Measurements from ENCODE around the gene DLGAP5.
A peak's percentile ranks its signal among the peaks of the same experiment; 100 is the strongest.

DLGAP5 gene, protein sequence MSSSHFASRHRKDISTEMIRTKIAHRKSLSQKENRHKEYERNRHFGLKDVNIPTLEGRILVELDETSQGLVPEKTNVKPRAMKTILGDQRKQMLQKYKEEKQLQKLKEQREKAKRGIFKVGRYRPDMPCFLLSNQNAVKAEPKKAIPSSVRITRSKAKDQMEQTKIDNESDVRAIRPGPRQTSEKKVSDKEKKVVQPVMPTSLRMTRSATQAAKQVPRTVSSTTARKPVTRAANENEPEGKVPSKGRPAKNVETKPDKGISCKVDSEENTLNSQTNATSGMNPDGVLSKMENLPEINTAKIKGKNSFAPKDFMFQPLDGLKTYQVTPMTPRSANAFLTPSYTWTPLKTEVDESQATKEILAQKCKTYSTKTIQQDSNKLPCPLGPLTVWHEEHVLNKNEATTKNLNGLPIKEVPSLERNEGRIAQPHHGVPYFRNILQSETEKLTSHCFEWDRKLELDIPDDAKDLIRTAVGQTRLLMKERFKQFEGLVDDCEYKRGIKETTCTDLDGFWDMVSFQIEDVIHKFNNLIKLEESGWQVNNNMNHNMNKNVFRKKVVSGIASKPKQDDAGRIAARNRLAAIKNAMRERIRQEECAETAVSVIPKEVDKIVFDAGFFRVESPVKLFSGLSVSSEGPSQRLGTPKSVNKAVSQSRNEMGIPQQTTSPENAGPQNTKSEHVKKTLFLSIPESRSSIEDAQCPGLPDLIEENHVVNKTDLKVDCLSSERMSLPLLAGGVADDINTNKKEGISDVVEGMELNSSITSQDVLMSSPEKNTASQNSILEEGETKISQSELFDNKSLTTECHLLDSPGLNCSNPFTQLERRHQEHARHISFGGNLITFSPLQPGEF

DNA sequence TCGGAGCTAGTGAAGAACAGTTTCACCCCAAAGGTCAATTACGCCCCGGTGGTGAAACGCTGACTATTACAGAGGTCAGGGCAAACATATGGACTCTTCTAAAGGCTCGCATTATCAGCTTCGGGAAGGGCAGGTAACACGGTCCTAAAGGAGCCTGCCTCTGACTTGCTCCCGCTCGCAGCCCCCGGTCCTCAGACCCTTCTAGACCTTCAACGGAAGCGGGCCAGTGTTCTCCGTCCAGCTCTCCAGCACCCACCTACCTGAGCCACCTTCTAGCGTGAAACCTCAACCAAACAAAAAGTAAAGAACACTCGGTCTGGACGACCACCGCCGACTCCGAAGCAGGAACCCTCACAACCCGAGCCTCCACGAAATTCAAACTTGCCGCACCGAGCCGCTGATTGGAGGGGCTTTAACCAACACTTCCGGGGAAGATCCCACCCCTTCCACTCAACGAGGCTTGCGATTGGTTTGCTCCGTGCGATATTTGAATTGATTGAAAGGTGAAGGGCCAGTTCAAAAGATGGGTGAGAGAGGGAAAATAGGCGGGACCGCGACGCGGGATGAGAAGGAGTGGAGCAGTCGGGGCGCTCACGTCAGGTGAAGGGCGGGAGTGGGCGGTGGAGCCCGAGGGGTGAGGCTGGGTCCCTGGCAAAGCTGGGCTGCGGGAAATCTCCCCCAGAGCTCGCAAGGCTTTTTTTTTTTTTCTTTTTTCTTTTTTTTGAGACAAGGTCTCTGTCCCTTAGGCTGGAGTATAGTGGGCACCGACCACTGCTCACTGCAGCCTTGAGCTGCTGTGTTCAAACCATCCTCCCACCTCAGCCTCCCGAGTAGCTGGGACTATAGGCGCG lies at the start of gene DLGAP5:
TSS of gene DLGAP5 (minus strand) at position 383 of the 851 bp plus-strand sequence. CDS start 2,406 bp downstream, outside the sequence.
- DNase-seq (ENCODE audit: low read depth), result peak; percentile 89

DNA sequence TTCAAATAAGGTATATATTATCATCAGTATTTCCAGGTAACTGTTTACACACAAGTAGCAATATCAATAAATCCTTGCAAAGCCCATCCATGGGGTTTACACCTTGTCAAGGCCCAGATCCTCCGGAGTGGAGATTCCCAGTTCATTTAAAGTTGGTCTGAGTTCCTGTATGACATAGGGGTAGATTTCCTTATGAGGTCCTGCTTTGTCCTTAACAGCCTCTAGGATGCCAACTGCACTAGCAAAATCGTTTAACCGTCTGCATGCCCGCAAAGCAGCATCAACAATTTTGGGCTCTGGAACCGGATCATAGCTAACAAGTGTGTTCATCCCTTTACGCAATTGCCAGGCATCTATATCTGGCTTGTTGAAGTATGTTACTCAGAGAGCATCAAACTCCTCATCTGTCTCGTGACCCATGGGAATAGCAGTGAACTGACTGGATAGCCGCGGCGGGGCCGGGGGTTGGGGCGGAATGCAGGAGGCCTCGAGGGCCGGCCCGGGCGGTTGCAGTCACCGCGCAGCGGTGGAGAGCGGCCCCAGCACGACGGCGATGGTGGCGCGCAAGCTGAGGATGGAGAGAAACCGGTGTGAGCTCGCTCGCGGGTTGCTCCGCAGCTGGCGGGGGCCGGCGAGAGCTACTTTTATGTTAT lies 49.3 kb upstream of the DLGAP5 start:
- no peak for DNase-seq (ENCODE audit: low read depth)

DNA sequence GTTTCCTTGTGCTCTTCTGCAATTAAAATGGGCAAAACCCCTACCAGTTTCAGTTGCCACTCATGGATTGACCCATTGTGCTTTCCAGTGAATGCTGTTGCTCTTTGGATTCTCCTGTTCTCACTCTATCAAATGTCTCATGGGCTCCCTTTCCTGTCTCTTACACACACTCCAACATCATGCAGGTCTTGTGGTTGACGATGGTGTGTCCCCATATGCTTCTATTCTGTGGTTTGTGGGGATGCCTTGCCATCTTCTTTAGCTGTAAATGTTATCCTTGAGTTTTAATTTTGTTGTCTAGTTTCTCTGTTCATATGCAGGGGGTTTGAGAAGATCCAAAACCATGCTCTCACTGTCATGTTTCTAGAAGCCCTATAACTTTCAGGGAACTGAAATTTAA lies 47.9 kb upstream of the DLGAP5 start:
- no peak for DNase-seq (ENCODE audit: low read depth)

DNA sequence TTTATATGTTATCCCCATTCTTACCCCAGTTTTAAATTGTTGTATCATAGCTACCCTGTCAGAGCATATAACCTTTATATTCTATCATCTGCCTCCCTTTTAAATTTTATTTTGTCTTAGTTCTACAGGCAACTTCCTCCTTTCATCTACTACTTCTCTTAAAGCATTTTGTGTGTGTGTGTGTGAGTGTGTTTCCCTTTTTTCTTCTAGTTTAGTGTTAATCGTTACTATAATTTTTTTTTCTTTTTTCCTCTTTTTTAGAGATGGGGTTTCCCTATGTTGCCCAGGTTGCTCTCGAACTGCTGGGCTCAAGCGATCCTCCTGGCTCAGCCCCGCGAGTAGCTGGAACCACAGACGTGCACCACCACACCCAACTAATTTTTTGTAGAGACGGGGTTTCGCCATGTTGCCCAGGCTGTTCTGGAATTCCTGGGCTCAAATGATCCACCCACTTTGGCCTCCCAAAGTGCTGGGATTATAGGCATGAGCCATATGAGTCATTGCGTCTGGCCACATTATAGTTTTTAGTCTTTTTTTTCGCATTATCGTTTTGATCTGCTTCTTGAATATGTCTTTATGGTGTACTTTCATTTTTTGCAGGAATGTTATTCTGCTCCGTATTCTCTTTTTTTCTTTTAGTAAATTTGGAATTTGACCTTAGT lies 46.8 kb upstream of the DLGAP5 start:
- DNase-seq (ENCODE audit: low read depth), result no peak

- DNase-seq (ENCODE audit: low read depth), result no peak
These were observed 42.2 kb upstream of the DLGAP5 start for GRCh38 chr14:55233591-55233990.

DNA sequence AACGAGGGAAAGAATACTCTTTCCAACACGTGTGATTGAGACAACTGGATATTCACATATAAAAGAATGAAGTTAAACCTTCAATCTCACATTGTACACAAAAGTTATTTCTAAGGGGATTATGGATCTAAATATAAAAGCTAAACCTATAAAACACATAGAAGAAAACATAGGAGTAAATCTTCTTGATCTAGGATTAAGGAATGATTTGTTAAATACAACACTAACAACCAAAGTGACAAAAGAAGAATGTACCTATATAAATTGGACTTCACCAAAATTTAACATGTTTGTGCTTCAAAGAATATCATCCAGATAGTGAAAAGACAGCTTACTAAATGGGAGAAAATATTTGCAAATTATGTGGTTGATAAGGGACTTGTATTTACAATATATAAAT lies 36.9 kb upstream of the DLGAP5 start:
- no peak for DNase-seq (ENCODE audit: low read depth)

DNA sequence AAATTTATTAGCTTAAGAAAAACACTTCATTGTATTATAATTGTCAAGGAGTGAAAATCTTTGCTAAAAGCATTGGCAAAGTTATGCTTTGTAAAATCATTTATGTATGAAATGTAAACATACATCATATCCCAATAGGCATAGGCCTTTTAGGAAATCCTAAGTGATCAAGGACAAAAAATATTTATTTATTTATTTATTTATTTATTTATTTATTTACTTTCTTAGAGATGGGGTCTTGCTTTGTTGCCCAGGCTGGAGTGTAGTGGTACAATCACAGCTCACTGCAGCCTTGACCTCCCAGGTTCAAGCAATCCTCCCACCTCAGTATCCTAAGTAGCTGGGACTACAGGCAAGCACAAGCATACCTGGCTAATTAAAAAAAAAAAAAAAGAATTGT lies 32.0 kb upstream of the DLGAP5 start:
- DNase-seq (ENCODE audit: low read depth), result no peak

DNA sequence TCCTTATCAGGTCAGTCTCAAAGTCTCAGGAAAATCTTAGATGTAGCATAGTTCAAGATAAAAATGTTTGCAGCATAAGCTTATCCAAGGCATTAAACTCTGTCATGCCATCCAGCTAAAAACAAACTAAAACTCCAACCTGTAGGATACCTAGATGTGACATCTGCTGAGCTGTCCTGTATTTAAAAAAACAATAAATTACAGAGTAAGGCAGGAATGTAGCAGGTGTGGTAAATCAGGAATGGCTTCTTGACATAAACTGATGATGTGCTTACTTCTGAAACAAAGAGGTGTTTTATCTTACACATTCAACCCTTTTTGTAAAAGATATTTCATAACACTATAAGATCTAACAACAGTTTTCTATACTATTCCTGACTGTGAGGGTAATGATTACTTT lies 30.6 kb upstream of the DLGAP5 start:
- no peak for DNase-seq (ENCODE audit: low read depth)

DNA sequence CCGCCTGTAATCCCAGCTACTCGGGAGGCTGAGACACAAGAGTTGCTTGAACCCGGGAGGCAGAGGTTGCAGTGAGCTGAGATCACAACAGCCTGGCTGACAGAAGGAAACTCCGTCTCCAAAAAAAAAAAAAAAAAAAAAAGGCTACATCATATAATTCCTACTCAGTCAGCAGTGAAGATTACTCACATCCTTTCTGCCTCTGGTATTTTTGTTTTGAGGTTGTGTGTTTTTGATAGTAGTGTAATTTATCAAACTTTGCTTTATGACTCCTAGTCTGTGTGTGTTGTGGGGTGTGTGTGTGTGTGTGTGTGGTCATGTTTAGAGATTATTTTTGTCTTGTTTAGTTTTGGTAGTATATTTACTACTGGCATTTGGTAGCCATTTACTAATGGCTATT lies 29.8 kb upstream of the DLGAP5 start:
- peak; percentile 15 for DNase-seq (ENCODE audit: low read depth)

DNA sequence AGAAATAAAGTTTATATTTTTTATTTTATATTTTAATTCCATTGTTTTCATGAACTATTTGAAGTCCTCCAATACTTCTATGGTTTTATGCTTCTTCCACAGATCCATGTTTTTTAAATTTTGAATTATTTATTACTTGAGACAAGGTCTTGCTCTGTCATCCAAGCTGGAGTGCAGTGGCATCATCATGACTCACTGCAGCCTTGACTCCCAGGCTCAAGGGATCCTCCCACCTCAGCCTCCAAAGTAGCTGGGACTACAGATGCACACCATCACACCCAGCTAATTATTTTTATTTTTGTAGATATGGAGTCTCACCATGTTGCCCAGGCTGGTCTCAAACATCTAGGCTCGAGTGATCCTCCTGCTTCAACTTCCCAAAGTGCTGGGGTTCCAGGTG lies 28.8 kb upstream of the DLGAP5 start:
- no peak for DNase-seq (ENCODE audit: low read depth)

- DNase-seq (ENCODE audit: low read depth), result no peak
These were observed 21.2 kb upstream of the DLGAP5 start for GRCh38 chr14:55212634-55213033.

GRCh38 chr14:55207832-55208231 lies 16.4 kb upstream of the DLGAP5 start:
- no peak for DNase-seq (ENCODE audit: low read depth)

GRCh38 chr14:55206175-55206693 lies 14.8 kb upstream of the DLGAP5 start:
- no peak for DNase-seq (ENCODE audit: low read depth)

DNA sequence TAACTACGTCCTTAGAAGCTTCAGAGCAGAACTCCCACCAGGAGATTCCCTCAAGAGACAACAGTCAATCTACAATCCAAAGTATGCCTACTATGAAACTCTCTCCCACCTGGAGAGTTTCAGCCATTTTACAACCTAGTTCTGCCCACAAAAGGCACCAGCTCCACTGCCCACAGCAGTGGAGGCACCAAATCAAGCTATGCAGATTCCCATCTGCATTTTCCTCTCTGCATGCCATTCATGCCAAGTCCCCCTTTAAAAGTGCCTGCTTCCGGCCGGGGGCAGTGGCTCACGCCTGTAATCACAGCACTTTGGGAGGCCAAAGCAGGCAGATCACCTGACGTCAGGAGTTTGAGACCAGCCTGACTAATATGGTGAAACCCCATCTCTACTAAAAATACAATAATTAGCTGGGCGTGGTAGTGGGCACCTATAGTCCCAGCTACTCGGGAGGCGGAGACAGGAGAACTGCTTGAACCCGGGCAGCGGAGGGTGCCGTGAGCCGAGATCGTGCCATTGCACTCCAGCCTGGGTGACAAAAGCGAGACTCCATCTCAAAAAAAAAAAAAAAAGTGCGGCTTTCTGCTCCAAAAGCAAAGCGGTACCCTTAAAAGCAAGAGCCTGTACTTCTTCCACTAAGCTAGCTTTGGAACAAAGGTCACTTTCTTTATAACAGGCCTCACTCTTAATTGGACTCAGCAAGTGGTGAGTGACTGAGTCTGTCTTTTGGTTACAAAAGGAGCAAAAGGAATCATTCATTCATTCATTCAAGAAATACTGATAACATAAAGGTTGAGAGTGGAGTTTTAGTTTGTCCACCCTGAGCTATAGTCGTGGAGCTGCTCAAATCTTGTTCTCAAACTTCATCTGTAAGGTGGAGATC lies 10.1 kb upstream of the DLGAP5 start:
- DNase-seq (ENCODE audit: low read depth), result no peak

GRCh38 chr14:55200651-55201050 lies 9.3 kb upstream of the DLGAP5 start:
- DNase-seq (ENCODE audit: low read depth), result no peak

DNA sequence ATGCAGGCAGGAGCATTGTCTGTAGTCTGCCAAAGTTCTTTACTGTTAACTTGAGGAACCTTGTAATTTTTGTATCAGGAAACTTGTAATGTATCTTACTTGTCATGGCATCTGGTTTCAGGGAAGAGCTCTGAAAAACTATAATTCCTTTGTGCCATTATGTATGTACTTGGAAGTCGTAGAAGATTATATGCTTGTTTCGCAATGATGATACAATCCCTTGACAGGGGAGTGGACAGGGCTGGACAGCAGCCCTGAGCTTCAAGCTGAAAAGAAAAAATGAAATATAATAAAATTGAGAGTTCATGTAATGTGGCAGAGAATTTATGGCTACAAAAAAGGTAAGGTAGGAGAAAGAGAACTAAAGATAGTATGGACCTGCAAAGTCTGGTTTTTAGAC lies 7.4 kb upstream of the DLGAP5 start:
- no peak for DNase-seq (ENCODE audit: low read depth)

DNA sequence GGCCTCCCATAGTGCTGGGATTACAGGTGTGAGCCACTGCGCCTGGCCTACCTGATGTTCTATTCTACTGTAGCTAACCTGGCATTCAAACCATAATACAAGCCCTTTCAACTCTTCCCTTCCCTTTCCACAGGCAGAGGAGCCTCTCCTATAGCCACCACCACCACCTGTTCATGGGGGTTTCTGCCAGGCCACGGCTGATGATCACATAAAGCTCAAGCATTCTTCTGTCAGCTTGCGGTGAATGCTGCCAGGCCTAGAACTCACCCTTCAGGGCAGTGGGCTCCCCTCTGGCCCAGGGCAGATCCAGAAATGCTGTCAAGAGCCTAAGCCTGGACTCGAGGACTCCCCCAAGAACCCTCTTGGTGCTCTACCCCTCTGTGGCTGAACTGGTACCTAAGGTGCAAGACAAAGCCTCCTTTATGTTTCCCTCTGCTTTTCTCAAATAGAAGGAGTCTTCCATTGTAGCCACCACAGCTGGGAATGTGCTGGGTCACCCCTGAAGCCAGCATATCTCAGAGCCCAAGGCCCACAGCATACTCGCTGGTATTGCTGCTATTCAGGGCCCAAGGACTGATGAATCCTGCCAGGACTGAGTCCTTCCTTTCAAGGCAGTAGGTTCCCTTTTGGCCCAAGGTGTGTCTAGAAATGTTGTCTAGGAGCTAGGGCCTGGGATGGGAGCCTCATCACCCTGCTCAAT lies 3.4 kb upstream of the DLGAP5 start:
- no peak for DNase-seq (ENCODE audit: low read depth)

- DNase-seq (ENCODE audit: low read depth), result no peak
These were observed 753 bp upstream of the DLGAP5 start for GRCh38 chr14:55192054-55192621.

DNA sequence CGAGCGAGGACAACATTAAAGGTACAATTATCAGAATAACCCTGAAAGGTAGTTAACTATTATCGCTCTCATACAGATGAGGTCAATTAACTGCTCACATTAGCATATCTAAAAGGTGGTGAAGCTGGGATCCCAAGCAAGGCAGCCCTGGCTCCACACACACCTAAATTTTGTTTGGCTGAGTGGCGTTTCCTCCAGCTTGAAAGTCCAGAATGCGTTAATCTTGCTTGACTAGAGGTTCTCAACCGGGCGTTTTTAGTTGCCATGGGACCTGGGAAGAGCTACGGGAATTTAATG lies 531 bp downstream of the DLGAP5 start:
- no peak for DNase-seq (ENCODE audit: low read depth)

Measured in HS-5 (cell line).